GM12878 (cell line): ENCODE measurements around the gene CCDC85A. TPM values are rescaled to one million over a fixed set of nuclear protein-coding genes. Genes with fewer than 3 reads are reported as not detected.

Source experiments
- ATAC-seq: fragments of 200-7000 bp; cut with Tn5 transposase; 3 replicates; pipeline ENCODE4 v1.9.1; 2020; ENCODE audit warnings: mild to moderate bottlenecking, moderate library complexity
- BruUV-seq: library from RNA; stranded (reverse); fragments of 400-500 nt; replicated peaks from 2 replicates; lab custom pipeline; 2021; lab: Mats Ljungman, UMichigan
- CTCF ChIA-PET: fragments of 300-600 bp; sonication (Branson Sonifier 250); formaldehyde crosslinking; extraction: SDS; loops from one replicate; lab custom pipeline; 2021; ENCODE audit warnings: inconsistent platforms; lab: Yijun Ruan, JAX
- POLR2A ChIA-PET: fragments of 350-600 bp; formaldehyde crosslinking; extraction: SDS; loops from one replicate; lab custom pipeline; 2021; ENCODE audit warnings: inconsistent platforms; lab: Charles Lee
- RAD21 ChIA-PET: fragments of 300-600 bp; sonication (Branson Sonifier 250); formaldehyde crosslinking; loops from one replicate; lab custom pipeline; 2023; ENCODE audit warnings: antibody characterized with exemption; ENCODE audit not compliant: unreplicated experiment; lab: Charles Lee
- SMC1A ChIA-PET: fragments of 300-600 bp; sonication (Branson Sonifier 250); formaldehyde crosslinking; loops from one replicate; lab custom pipeline; 2023; ENCODE audit not compliant: unreplicated experiment, uncharacterized antibody; lab: Charles Lee
- DNase-seq: peaks from one replicate; pipeline ENCODE4 v3.0.0-alpha.2; 2011; ENCODE audit warnings: low read depth, low spot score
- FAIRE-seq: peaks from 3 replicates; lab custom pipeline; 2011; peaks lifted over from hg19 to GRCh38; lab: Jason Lieb, UNC
- H2AFZ ChIP-seq: 2 replicates; pipeline ENCODE4 v1.6.0; 2011; ENCODE audit warnings: low read depth, low read length, control low read depth; ENCODE audit not compliant: control insufficient read depth
- H3K27ac ChIP-seq: 2 replicates; pipeline ENCODE4 v1.5.1; 2011; ENCODE audit warnings: control low read depth; ENCODE audit not compliant: control insufficient read depth, insufficient read depth
- H3K27me3 ChIP-seq, 2 experiments: replicated peaks in 1 of 2; 2 replicates each; pipeline versions ENCODE4 v1.6.0 to v1.6.1; 2011; ENCODE audit warnings: low read length in 1 of 2; ENCODE audit not compliant: control insufficient read depth in 2 of 2, insufficient read depth in 2 of 2
- H3K36me3 ChIP-seq, 2 experiments: 2 replicates each; pipeline ENCODE4 v1.5.1; 2011; ENCODE audit warnings: low read length in 1 of 2; ENCODE audit not compliant: control insufficient read depth in 2 of 2, insufficient read depth in 2 of 2
- H3K4me1 ChIP-seq: 2 replicates; pipeline ENCODE4 v1.6.1; 2011; ENCODE audit warnings: mild to moderate bottlenecking, low read length, moderate library complexity, mixed read lengths; ENCODE audit not compliant: control insufficient read depth, insufficient read depth
- H3K4me2 ChIP-seq: 2 replicates; pipeline ENCODE4 v1.6.0; 2011; ENCODE audit warnings: control low read depth; ENCODE audit not compliant: control insufficient read depth, insufficient read depth
- H3K4me3 ChIP-seq: fragments of 200-600 bp; sonication (generic); 2 replicates; pipeline ENCODE4 v1.5.1; 2016
- H3K79me2 ChIP-seq: 2 replicates; pipeline ENCODE4 v1.6.0; 2011; ENCODE audit warnings: low read length; ENCODE audit not compliant: control insufficient read depth, insufficient read depth
- H3K9ac ChIP-seq: 2 replicates; pipeline ENCODE4 v1.8.0; 2011; ENCODE audit warnings: low read length, control low read depth, mixed read lengths; ENCODE audit not compliant: control insufficient read depth, insufficient read depth
- H3K9me3 ChIP-seq: replicated peaks from 3 replicates; pipeline ENCODE4 v1.5.1; 2011; ENCODE audit warnings: mild to moderate bottlenecking, low read length; ENCODE audit not compliant: control insufficient read depth, insufficient read depth
- H4K20me1 ChIP-seq: 2 replicates; pipeline ENCODE4 v1.6.0; 2011; ENCODE audit not compliant: control insufficient read depth, insufficient read depth
- ASH2L ChIP-seq: fragments of 300-600, 200-600 bp; sonication (generic); IDR thresholded peaks from 2 replicates; pipeline ENCODE4 v1.6.1; 2017; ENCODE audit warnings: low read depth, mild to moderate bottlenecking, borderline replicate concordance
- ATF7 ChIP-seq: fragments of 450-650 bp; IDR thresholded peaks from 2 replicates; pipeline ENCODE4 v1.6.1; 2016; ENCODE audit warnings: low read depth, mild to moderate bottlenecking
- CEBPB ChIP-seq, 2 experiments: fragments of 150-350 bp in 1 of 2; IDR thresholded peaks; 2 replicates each; pipeline ENCODE4 v1.6.1; 2012 to 2014; ENCODE audit warnings: low read depth in 2 of 2, low read length in 2 of 2, borderline replicate concordance in 1 of 2, inconsistent platforms in 1 of 2
- CREB1 ChIP-seq: IDR thresholded peaks from 2 replicates; pipeline ENCODE4 v1.6.1; 2012; ENCODE audit warnings: low read depth, mild to moderate bottlenecking, inconsistent platforms
- ESRRA ChIP-seq: IDR thresholded peaks from 2 replicates; pipeline ENCODE4 v1.6.1; 2012; ENCODE audit warnings: mild to moderate bottlenecking, low read length, improper control_type of control experiment
- FOXK2 ChIP-seq: fragments of 450-650 bp; IDR thresholded peaks from 2 replicates; pipeline ENCODE4 v1.6.1; 2017; ENCODE audit warnings: mild to moderate bottlenecking, moderate library complexity
- IKZF2 ChIP-seq, 2 experiments: fragments of 450-650 bp; IDR thresholded peaks; 2 replicates each; pipeline ENCODE4 v1.6.1; 2017; ENCODE audit warnings: mild to moderate bottlenecking in 2 of 2, moderate library complexity in 2 of 2
- JUND ChIP-seq: IDR thresholded peaks from 2 replicates; pipeline ENCODE4 v1.6.1; 2012; ENCODE audit warnings: low read depth, mild to moderate bottlenecking, low read length, improper control_type of control experiment, moderate library complexity
- KDM1A ChIP-seq: fragments of 200-600 bp; sonication (generic); IDR thresholded peaks from 2 replicates; pipeline ENCODE4 v1.6.1; 2016; ENCODE audit warnings: borderline replicate concordance
- LARP7 ChIP-seq: fragments of 450-650 bp; IDR thresholded peaks from 2 replicates; pipeline ENCODE4 v1.6.1; 2017; ENCODE audit warnings: mild to moderate bottlenecking
- MYC ChIP-seq: IDR thresholded peaks from 2 replicates; pipeline ENCODE4 v1.6.1; 2011; ENCODE audit warnings: mild to moderate bottlenecking, low read length, moderate library complexity, inconsistent platforms; ENCODE audit not compliant: insufficient read depth, insufficient replicate concordance, insufficient read length, severe bottlenecking
- NFYA ChIP-seq: IDR thresholded peaks from 2 replicates; pipeline ENCODE4 v1.6.1; 2011; ENCODE audit warnings: low read depth, mild to moderate bottlenecking, low read length, improper control_type of control experiment, borderline replicate concordance
- PAX5 ChIP-seq: IDR thresholded peaks from 2 replicates; pipeline ENCODE4 v1.6.1; 2011; ENCODE audit warnings: low read depth, low read length, borderline replicate concordance
- PAX8 ChIP-seq: fragments of 450-650 bp; IDR thresholded peaks from 2 replicates; pipeline ENCODE4 v1.6.1; 2017; ENCODE audit warnings: mild to moderate bottlenecking, moderate library complexity
- PML ChIP-seq: IDR thresholded peaks from 2 replicates; pipeline ENCODE4 v1.6.1; 2012; ENCODE audit warnings: low read length, inconsistent platforms
- TAF1 ChIP-seq: IDR thresholded peaks from 2 replicates; pipeline ENCODE4 v1.6.1; 2011; ENCODE audit warnings: mild to moderate bottlenecking, low read depth, low read length, borderline replicate concordance
- ZNF24 ChIP-seq: fragments of 450-650 bp; IDR thresholded peaks from 2 replicates; pipeline ENCODE4 v1.6.1; 2017; ENCODE audit warnings: antibody characterized with exemption, mild to moderate bottlenecking
- ZSCAN29 ChIP-seq: fragments of 450-650 bp; IDR thresholded peaks from 2 replicates; pipeline ENCODE4 v1.6.1; 2017; ENCODE audit warnings: mild to moderate bottlenecking, moderate library complexity
- WGBS: methylation state at CpG from one replicate; pipeline ENCODE4 v1.1.6; 2016; ENCODE audit warnings: low lambda C conversion rate; ENCODE audit not compliant: insufficient replicate concordance, insufficient coverage; ENCODE audit errors: missing lambda C conversion rate; 5-methylcytosine and 5-hydroxymethylcytosine counted together
- in situ Hi-C: fragments of 300-500 bp; cut with MboI; formaldehyde crosslinking; loops from 9 replicates; pipeline ENCODE4 v1.14.3; 2018; ENCODE audit warnings: mixed read lengths
- intact Hi-C: fragments of 100-400 bp; cut with micrococcal nuclease; formaldehyde crosslinking; loops from one replicate; pipeline ENCODE4 v1.14.2; 2022; ENCODE audit not compliant: unreplicated experiment
- polyA plus RNA-seq, 11 experiments: library from polyadenylated mRNA; depleted of rRNA in 4 of 11; unstranded in 6 of 11; stranded (reverse) in 5 of 11; fragments of >200 nt; fragmentation: Nextera tagmentation in 4 of 11; fragmentation: Illumina TruSeq in 1 of 11; extraction: Ambion mirVana in 4 of 11; extraction: Trizol in 1 of 11; gene quantifications; 1 replicate in 1 of 11; 2 replicates in 10 of 11; pipeline versions ENCODE4 v1.2.1 to v1.2.3, GENCODE V29; 2011 to 2016; ENCODE audit warnings: inconsistent platforms in 2 of 11, missing spikeins in 2 of 11, low read depth in 1 of 11
- total RNA-seq, 4 experiments: library from RNA; depleted of rRNA in 3 of 4; stranded (reverse); fragments of >200 nt in 3 of 4; fragmentation: Illumina TruSeq in 1 of 4; extraction: Trizol in 1 of 4; gene quantifications; 2 replicates each; pipeline versions ENCODE4 v1.2.1 to v1.2.3, GENCODE V29; 2013 to 2021
- TF ChIP-seq, protein P1 (sequence below): fragments of 450-650 bp; IDR thresholded peaks from 2 replicates; pipeline ENCODE4 v1.6.1; 2016; ENCODE audit warnings: mild to moderate bottlenecking

The CCDC85A gene
- total and polyA plus RNA-seq, 10 of the 15 experiments (the other 5 are each of a cell fraction or from before 2014, with no cell fraction given) = 0.02 to 0.57 (median 0.04) TPM; not detected in 7

DNA sequence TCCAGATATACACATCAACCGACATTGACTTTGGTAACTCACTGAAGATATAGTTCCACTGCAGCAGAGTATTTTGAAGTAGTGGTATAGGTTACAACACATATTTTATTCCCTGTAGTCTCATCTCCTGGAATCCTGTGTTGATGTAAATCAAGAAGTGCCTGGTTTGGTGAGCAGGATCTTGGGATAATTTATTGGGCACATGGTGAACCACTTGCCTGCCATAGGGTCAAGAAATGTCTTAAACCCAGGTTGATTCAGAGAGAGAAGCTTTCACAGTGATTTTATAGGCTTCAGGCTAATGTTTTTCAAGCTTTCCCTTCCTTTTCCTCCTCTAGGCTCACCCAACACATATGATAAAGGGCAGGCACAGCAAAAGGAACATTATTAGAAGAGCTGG, 24.6 kb downstream of the CCDC85A start:
- Histone ChIP-seq H3K36me3 (no peaks in the 10 kb centered on the region), H3K27ac (no peak overlapping the region), H3K79me2 (no peaks in the 10 kb centered on the region), H4K20me1 (no peaks in the 10 kb centered on the region), H3K9ac (no peak overlapping the region), H2AFZ (no peak overlapping the region), H3K27me3 (no peaks in the 10 kb centered on the region)
- ChIA-PET POLR2A (no interaction called here), CTCF (interaction anchor here (1.6 kb wide), 1 partner anchor 25 kb away, joined by 4 read pairs; no protein-coding TSS in a partner anchor)
- intact Hi-C loops = no loop called here
- BruUV-seq = no TSS peak
- TF ChIP-seq, protein P1, sequence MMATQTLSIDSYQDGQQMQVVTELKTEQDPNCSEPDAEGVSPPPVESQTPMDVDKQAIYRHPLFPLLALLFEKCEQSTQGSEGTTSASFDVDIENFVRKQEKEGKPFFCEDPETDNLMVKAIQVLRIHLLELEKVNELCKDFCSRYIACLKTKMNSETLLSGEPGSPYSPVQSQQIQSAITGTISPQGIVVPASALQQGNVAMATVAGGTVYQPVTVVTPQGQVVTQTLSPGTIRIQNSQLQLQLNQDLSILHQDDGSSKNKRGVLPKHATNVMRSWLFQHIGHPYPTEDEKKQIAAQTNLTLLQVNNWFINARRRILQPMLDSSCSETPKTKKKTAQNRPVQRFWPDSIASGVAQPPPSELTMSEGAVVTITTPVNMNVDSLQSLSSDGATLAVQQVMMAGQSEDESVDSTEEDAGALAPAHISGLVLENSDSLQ = no peak
- TF ChIP-seq CREB1 (no peak), LARP7 (no peak), ATF7 (no peak), CEBPB (IDR thresholded peaks at IDR 0.05; ENCODE audit: borderline replicate concordance in 1 of 2, low read depth in 2 of 2, low read length in 2 of 2) (no peak), KDM1A (no peak), ZSCAN29 (no peak)
- TF ChIP-seq, all 136 proteins: peak for 0
- no peak overlapping the region for H3K4me2 ChIP-seq
- ATAC-seq (no peak), DNase-seq (no peak), FAIRE-seq (no peak)
- in situ Hi-C loops = no loop called here
- no peak overlapping the region for H3K4me3 ChIP-seq
- RAD21 ChIA-PET = no interaction called here
- SMC1A ChIA-PET = no interaction called here
- WGBS = 63% methylated on average over 1 of the region's 1 CpG
- no peaks in the 10 kb centered on the region for H3K9me3 ChIP-seq
- H3K4me1 ChIP-seq = no peaks in the 10 kb centered on the region

DNA sequence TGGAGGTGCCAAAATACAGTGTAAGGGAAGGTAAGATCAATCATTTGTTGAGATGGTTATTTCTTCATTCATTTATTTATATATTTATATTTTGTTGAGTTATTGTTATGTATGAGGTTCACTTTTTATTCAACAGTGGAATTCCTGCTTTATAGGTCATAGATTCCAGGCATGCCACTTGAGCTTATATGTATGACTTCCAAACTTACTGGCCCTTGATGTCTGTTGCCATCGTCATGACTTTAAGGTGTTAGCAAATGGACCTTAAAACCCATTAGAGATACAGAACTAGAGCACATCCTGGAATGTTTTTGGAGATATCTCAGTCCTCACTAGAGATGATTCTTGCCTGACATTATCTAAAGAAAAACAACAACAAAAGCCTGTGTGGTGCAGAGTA, 25.9 kb downstream of the CCDC85A start:
- Histone ChIP-seq H3K9me3 (no peaks in the 10 kb centered on the region), H2AFZ (no peak overlapping the region), H3K27ac (no peak overlapping the region), H3K79me2 (no peaks in the 10 kb centered on the region), H3K4me1 (no peaks in the 10 kb centered on the region), H3K4me2 (no peak overlapping the region), H3K4me3 (no peak overlapping the region), H3K27me3 (no peaks in the 10 kb centered on the region), H3K36me3 (no peaks in the 10 kb centered on the region), H3K9ac (no peak overlapping the region), H4K20me1 (no peaks in the 10 kb centered on the region)
- BruUV-seq = no TSS peak
- ChIA-PET CTCF (interaction anchor here (0.5 to 0.7 kb wide), 2 partner anchors 26 to 32 kb away, joined by 3 read pairs; partner anchors contain the start of gene CCDC85A), POLR2A (no interaction called here), RAD21 (no interaction called here), SMC1A (interaction anchor here (0.7 kb wide), 1 partner anchor 11 kb away, joined by 3 read pairs; no protein-coding TSS in a partner anchor)
- 0% methylated on average over 1 of the region's 1 CpG for WGBS
- intact Hi-C loops = no loop called here
- DNase-seq = no peak
- no peak for ATAC-seq
- FAIRE-seq = no peak
- TF ChIP-seq PAX5 (no peak), ESRRA (no peak), MYC (no peak), IKZF2 (IDR thresholded peaks at IDR 0.05) (no peak), ZNF24 (no peak), ASH2L (no peak), JUND (no peak), TAF1 (no peak), PAX8 (no peak), PML (no peak), NFYA (no peak), FOXK2 (no peak)
- in situ Hi-C loops = no loop called here
